Keratinocyte (primary cell): ENCODE measurements around the gene THBS2. TPM values are rescaled to one million over a fixed set of nuclear protein-coding genes. Genes with fewer than 3 reads are reported as not detected.

Experiments used
- DNase-seq: peaks from one replicate; pipeline ENCODE4 v3.0.0-alpha.2; 2011; ENCODE audit warnings: low read depth, missing footprints, low spot score
- FAIRE-seq: peaks from 2 replicates; lab custom pipeline; 2011; peaks lifted over from hg19 to GRCh38; lab: Jason Lieb, UNC
- H2AFZ ChIP-seq: 2 replicates; pipeline ENCODE4 v1.6.0; 2012; ENCODE audit warnings: low read length, control low read depth, inconsistent platforms; ENCODE audit not compliant: control insufficient read depth
- H3K27ac ChIP-seq: 2 replicates; pipeline ENCODE4 v1.5.1; 2011; ENCODE audit warnings: low read length; ENCODE audit not compliant: control insufficient read depth, insufficient read depth
- H3K27me3 ChIP-seq: 3 replicates; pipeline ENCODE4 v1.6.0; 2011; ENCODE audit warnings: low read length; ENCODE audit not compliant: control insufficient read depth, insufficient read depth; ENCODE audit errors: extremely low read depth
- H3K36me3 ChIP-seq, 2 experiments: 2 replicates in 1 of 2; 3 replicates in 1 of 2; pipeline ENCODE4 v1.5.1; 2011; ENCODE audit warnings: low read length in 2 of 2, mild to moderate bottlenecking in 1 of 2; ENCODE audit not compliant: control insufficient read depth in 2 of 2, insufficient read depth in 2 of 2; ENCODE audit errors: extremely low read depth in 1 of 2
- H3K4me1 ChIP-seq: 3 replicates; pipeline ENCODE4 v1.5.1; 2011; ENCODE audit warnings: low read length; ENCODE audit not compliant: control insufficient read depth, insufficient read depth; ENCODE audit errors: extremely low read depth
- H3K4me2 ChIP-seq: 3 replicates; pipeline ENCODE4 v1.6.0; 2011; ENCODE audit warnings: low read depth, low read length; ENCODE audit not compliant: control insufficient read depth, insufficient read depth; ENCODE audit errors: extremely low read depth
- H3K4me3 ChIP-seq, 3 experiments: fragments of 200-600 bp in 1 of 3; sonication (generic) in 1 of 3; 2 replicates in 2 of 3; 3 replicates in 1 of 3; pipeline ENCODE4 v1.5.1; 2011 to 2016; ENCODE audit warnings: low read length in 3 of 3, mild to moderate bottlenecking in 3 of 3, control low read depth in 2 of 3, inconsistent platforms in 1 of 3, low read depth in 1 of 3, mixed read lengths in 1 of 3, mixed run types in 1 of 3, moderate library complexity in 1 of 3; ENCODE audit not compliant: control insufficient read depth in 2 of 3, insufficient read depth in 2 of 3; ENCODE audit errors: extremely low read depth in 1 of 3
- H3K79me2 ChIP-seq: 2 replicates; pipeline ENCODE4 v1.6.0; 2012; ENCODE audit warnings: low read length; ENCODE audit not compliant: control insufficient read depth, insufficient read depth
- H3K9ac ChIP-seq: 3 replicates; pipeline ENCODE4 v1.6.0; 2011; ENCODE audit warnings: low read length; ENCODE audit not compliant: control insufficient read depth, insufficient read depth; ENCODE audit errors: extremely low read depth
- H3K9me1 ChIP-seq: 3 replicates; pipeline ENCODE4 v1.6.0; 2011; ENCODE audit warnings: low read length; ENCODE audit not compliant: control insufficient read depth, insufficient read depth; ENCODE audit errors: extremely low read depth
- H3K9me3 ChIP-seq: 2 replicates; pipeline ENCODE4 v1.5.1; 2012; ENCODE audit warnings: low read depth, low read length; ENCODE audit not compliant: control insufficient read depth
- H4K20me1 ChIP-seq: 3 replicates; pipeline ENCODE4 v1.6.0; 2011; ENCODE audit warnings: low read length; ENCODE audit not compliant: control insufficient read depth, insufficient read depth; ENCODE audit errors: extremely low read depth
- CTCF ChIP-seq, 3 experiments: IDR thresholded peaks in 1 of 3; conservative IDR thresholded peaks in 1 of 3; optimal IDR thresholded peaks in 1 of 3; 2 replicates in 2 of 3; 3 replicates in 1 of 3; pipeline versions ENCODE3 to v1.5.1; 2011; ENCODE audit warnings: low read length in 3 of 3, mild to moderate bottlenecking in 3 of 3, moderate library complexity in 2 of 3, control low read depth in 1 of 3, inconsistent platforms in 1 of 3; ENCODE audit not compliant: insufficient read depth in 2 of 3; ENCODE audit errors: extremely low read depth in 1 of 3
- EZH2 ChIP-seq: IDR thresholded peaks from one replicate; pipeline ENCODE4 v1.6.1; 2012; ENCODE audit warnings: inconsistent platforms, mild to moderate bottlenecking, low read length, moderate library complexity
- dilution Hi-C: fragments of 300-500 bp; cut with MboI; formaldehyde crosslinking; loops from one replicate; pipeline ENCODE4 v1.7.0; 2020; ENCODE audit warnings: low sequenced_read_pairs; ENCODE audit not compliant: extremely low pct_ligation_motif_present
- polyA plus RNA-seq, 5 experiments: library from polyadenylated mRNA; depleted of rRNA in 3 of 5; stranded (reverse) in 3 of 5; stranded (forward) in 1 of 5; unstranded in 1 of 5; fragments of >200 nt; gene quantifications; 1 replicate in 1 of 5; 2 replicates in 3 of 5; 3 replicates in 1 of 5; pipeline versions ENCODE4 v1.2.1 to v1.2.3, GENCODE V29; 2011 to 2012; ENCODE audit warnings: missing spikeins in 2 of 5, low read depth in 1 of 5, low replicate concordance in 1 of 5

THBS2 gene
- polyA plus RNA-seq, 1 donor (not counting 4 experiments of a cell fraction or from before 2014, with no cell fraction given) = 533 TPM

- Histone ChIP-seq H3K27me3 (no peaks in the 10 kb centered on the region), H4K20me1 (peaks cover 61% of the 10 kb centered on the region), H3K36me3 (peaks cover 47 to 68% of the 10 kb centered on the region in 2 experiments), H3K4me3 (no peak overlapping the region), H3K4me1 (peaks cover 19% of the 10 kb centered on the region), H2AFZ (no peak overlapping the region), H3K4me2 (no peak overlapping the region), H3K79me2 (peaks cover 80% of the 10 kb centered on the region), H3K9ac (no peak overlapping the region), H3K9me3 (no peaks in the 10 kb centered on the region), H3K27ac (no peak overlapping the region), H3K9me1 (peaks cover 2% of the 10 kb centered on the region)
- no peak for DNase-seq
- no peak for TF ChIP-seq CTCF (optimal IDR thresholded peaks at IDR 0.05 in 1 of 3, IDR thresholded peaks at IDR 0.05 in 1 of 3, conservative IDR thresholded peaks at IDR 0.05 in 1 of 3; ENCODE audit: extremely low read depth in 1 of 3, insufficient read depth in 2 of 3, low read length in 3 of 3)
- no peak for TF ChIP-seq EZH2
- FAIRE-seq = no peak
- dilution Hi-C loops = no loop called here
Measured at GRCh38 chr6:169247419-169247818, 6.2 kb downstream of the THBS2 start.

- dilution Hi-C loops = no loop called here
Measured at GRCh38 chr6:169246445-169246844, 7.2 kb downstream of the THBS2 start.

More at GRCh38 chr6:169246445-169246844, 7.2 kb downstream of the THBS2 start:
- TF ChIP-seq CTCF (optimal IDR thresholded peaks at IDR 0.05 in 1 of 3, IDR thresholded peaks at IDR 0.05 in 1 of 3, conservative IDR thresholded peaks at IDR 0.05 in 1 of 3; ENCODE audit: extremely low read depth in 1 of 3, insufficient read depth in 2 of 3, low read length in 3 of 3) = no peak
- TF ChIP-seq EZH2 = no peak
- Histone ChIP-seq H3K4me1 (peaks cover 19% of the 10 kb centered on the region), H3K4me2 (no peak overlapping the region), H3K27me3 (no peaks in the 10 kb centered on the region), H3K79me2 (peaks cover 76% of the 10 kb centered on the region), H2AFZ (no peak overlapping the region), H3K27ac (no peak overlapping the region), H3K9me3 (no peaks in the 10 kb centered on the region), H4K20me1 (peaks cover 55% of the 10 kb centered on the region), H3K9me1 (peaks cover 2% of the 10 kb centered on the region), H3K4me3 (no peak overlapping the region), H3K9ac (no peak overlapping the region), H3K36me3 (peaks cover 48 to 71% of the 10 kb centered on the region in 2 experiments)
- FAIRE-seq (no peak), DNase-seq (no peak)
